ENCODE data around the gene RNU5D-1. TPM values are rescaled to one million over a fixed set of nuclear protein-coding genes. Genes with fewer than 3 reads are reported as not detected.

RNU5D-1 gene
- total and polyA plus RNA-seq, 2 of the 13 experiments (the other 11 are each of a cell fraction or from before 2014, with no cell fraction given): 165 TPM; not detected in 1

DNA sequence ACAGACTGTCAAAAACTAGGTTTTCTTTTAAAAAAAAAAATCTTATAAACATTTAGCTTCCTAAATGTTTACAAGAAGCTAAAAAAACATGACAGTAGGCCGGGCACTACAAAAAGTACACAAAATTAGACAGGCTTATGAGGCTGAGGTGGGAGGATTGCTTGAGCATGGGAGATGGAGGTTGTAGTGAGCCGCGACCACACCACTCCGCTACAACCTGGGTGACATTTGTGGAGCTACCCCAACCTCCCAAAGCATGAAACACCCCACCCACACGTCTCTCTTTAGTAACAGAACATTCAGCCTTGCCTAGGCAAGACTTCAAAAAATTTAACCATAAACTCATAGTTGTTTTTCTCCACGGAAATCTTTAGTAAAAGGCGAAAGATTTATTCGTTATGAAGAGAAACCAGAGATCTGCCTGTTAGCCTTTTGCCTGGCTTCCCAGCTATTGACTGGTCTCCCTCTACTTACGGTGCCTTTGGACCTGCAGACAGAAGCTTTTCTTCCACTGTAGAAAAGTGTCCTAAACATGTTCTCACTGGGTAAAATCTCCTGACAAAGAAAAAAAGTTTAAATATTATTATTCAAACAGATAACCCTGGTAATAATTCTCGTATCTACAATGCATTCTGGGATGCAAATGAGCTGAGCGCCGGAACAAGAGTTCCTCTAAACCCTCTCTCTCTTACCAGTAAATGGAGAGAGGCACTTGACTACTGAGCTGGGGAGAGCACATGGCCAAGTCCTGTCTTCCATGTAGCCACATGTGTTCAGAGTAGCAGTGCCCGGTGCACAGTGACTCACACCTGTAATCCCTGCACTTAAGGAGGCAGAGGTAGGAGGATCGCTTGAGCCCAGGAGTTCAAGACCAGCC is 9.2 kb downstream of the RNU5D-1 start (continued):
- TF ChIP-seq, protein P1, sequence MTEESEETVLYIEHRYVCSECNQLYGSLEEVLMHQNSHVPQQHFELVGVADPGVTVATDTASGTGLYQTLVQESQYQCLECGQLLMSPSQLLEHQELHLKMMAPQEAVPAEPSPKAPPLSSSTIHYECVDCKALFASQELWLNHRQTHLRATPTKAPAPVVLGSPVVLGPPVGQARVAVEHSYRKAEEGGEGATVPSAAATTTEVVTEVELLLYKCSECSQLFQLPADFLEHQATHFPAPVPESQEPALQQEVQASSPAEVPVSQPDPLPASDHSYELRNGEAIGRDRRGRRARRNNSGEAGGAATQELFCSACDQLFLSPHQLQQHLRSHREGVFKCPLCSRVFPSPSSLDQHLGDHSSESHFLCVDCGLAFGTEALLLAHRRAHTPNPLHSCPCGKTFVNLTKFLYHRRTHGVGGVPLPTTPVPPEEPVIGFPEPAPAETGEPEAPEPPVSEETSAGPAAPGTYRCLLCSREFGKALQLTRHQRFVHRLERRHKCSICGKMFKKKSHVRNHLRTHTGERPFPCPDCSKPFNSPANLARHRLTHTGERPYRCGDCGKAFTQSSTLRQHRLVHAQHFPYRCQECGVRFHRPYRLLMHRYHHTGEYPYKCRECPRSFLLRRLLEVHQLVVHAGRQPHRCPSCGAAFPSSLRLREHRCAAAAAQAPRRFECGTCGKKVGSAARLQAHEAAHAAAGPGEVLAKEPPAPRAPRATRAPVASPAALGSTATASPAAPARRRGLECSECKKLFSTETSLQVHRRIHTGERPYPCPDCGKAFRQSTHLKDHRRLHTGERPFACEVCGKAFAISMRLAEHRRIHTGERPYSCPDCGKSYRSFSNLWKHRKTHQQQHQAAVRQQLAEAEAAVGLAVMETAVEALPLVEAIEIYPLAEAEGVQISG (CRISPR knock-in tag; IDR thresholded peaks at IDR 0.05): peak; percentile 71
- TF ChIP-seq ZNF577 (CRISPR knock-in tag; IDR thresholded peaks at IDR 0.05; ENCODE audit: borderline replicate concordance, low read depth) (no peak), ZNF792 (CRISPR knock-in tag; IDR thresholded peaks at IDR 0.05) (peak; percentile 78), SIX4 (CRISPR knock-in tag; IDR thresholded peaks at IDR 0.05) (peak; percentile 73; the same call in 1 of the 2 replicates), NR2F2 (IDR thresholded peaks at IDR 0.05; ENCODE audit: borderline replicate concordance, low read depth) (peak; percentile 75), RFX3 (CRISPR knock-in tag; IDR thresholded peaks at IDR 0.05) (0 out of 2 replicates have a peak, but pooled peaks have one; percentile 36), ZNF317 (CRISPR knock-in tag; IDR thresholded peaks at IDR 0.05) (peak; percentile 41; the same call in 1 of the 2 replicates), ZFY (CRISPR knock-in tag; IDR thresholded peaks at IDR 0.05) (no peak; the same call in none of the 2 replicates), ZNF264 (CRISPR knock-in tag; IDR thresholded peaks at IDR 0.05) (peak; percentile 43; the same call in 1 of the 2 replicates), HMG20B (CRISPR knock-in tag; conservative IDR thresholded peaks at IDR 0.05) (peak; percentile 75), RNF2 (conservative IDR thresholded peaks at IDR 0.05; ENCODE audit: low read depth) (no peak), CBX1 (IDR thresholded peaks at IDR 0.05; ENCODE audit: low read depth) (peak; percentile 100), ZNF607 (CRISPR knock-in tag; IDR thresholded peaks at IDR 0.05; ENCODE audit: borderline replicate concordance) (no peak), ZNF224 (CRISPR knock-in tag; IDR thresholded peaks at IDR 0.05) (no peak), JDP2 (CRISPR knock-in tag; IDR thresholded peaks at IDR 0.05; ENCODE audit: borderline replicate concordance) (no peak), CCAR2 (optimal IDR thresholded peaks at IDR 0.05; ENCODE audit: low read depth, low read length) (no peak), ZSCAN12 (CRISPR knock-in tag; IDR thresholded peaks at IDR 0.05) (no peak), TBL1XR1 (IDR thresholded peaks at IDR 0.05; ENCODE audit: borderline replicate concordance, low read length, partially characterized antibody) (peak; percentile 76), ZSCAN30 (CRISPR knock-in tag; IDR thresholded peaks at IDR 0.05) (peak; percentile 62; the same call in 1 of the 2 replicates), MEF2D (CRISPR knock-in tag; IDR thresholded peaks at IDR 0.05) (peak; percentile 64), ONECUT2 (CRISPR knock-in tag; IDR thresholded peaks at IDR 0.05) (no peak), BCL6 (CRISPR knock-in tag; IDR thresholded peaks at IDR 0.05) (peak; percentile 64), GABPA (IDR thresholded peaks at IDR 0.05; ENCODE audit: low read depth, low read length) (no peak), GABPA (CRISPR knock-in tag; IDR thresholded peaks at IDR 0.05; ENCODE audit: low read depth) (no peak), ATRX (CRISPR knock-in tag; IDR thresholded peaks at IDR 0.05; ENCODE audit: borderline replicate concordance) (no peak), ZNF543 (CRISPR knock-in tag; IDR thresholded peaks at IDR 0.05) (no peak)
- TF ChIP-seq, protein P2, sequence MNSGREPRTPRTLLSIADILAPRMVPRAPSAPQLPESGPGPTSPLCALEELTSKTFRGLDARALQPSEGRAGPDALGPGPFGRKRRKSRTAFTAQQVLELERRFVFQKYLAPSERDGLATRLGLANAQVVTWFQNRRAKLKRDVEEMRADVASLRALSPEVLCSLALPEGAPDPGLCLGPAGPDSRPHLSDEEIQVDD (CRISPR knock-in tag; IDR thresholded peaks at IDR 0.05; ENCODE audit: borderline replicate concordance): no peak
- TF ChIP-seq, protein P3, sequence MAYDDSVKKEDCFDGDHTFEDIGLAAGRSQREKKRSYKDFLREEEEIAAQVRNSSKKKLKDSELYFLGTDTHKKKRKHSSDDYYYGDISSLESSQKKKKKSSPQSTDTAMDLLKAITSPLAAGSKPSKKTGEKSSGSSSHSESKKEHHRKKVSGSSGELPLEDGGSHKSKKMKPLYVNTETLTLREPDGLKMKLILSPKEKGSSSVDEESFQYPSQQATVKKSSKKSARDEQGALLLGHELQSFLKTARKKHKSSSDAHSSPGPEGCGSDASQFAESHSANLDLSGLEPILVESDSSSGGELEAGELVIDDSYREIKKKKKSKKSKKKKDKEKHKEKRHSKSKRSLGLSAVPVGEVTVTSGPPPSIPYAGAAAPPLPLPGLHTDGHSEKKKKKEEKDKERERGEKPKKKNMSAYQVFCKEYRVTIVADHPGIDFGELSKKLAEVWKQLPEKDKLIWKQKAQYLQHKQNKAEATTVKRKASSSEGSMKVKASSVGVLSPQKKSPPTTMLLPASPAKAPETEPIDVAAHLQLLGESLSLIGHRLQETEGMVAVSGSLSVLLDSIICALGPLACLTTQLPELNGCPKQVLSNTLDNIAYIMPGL (CRISPR knock-in tag; IDR thresholded peaks at IDR 0.05; ENCODE audit: borderline replicate concordance in 1 of 2, low read depth in 1 of 2): peak in 1 of 2 experiments; percentile 74; a peak in 1 of 4 replicates

Measured in HepG2 (cell line).